T-helper 2 cell treated with Interferon-gamma antibody and Interleukin-4, amounts not matched to agents 5 μg/mL and 100 μg/mL, for 36 hours (primary cell): ENCODE results near the gene ZBP1.

ENCODE experiments used
- DNase-seq: peaks from one replicate; pipeline ENCODE4 v3.0.0; 2021; ENCODE audit warnings: low spot score
- H3K27ac Mint-ChIP-seq: one replicate; pipeline ENCODE4 v1.8.0; 2021; ENCODE audit warnings: mild to moderate bottlenecking, mixed read lengths
- H3K27me3 Mint-ChIP-seq: one replicate; pipeline ENCODE4 v1.8.0; 2021; ENCODE audit warnings: low read depth, mixed read lengths
- H3K36me3 Mint-ChIP-seq: one replicate; pipeline ENCODE4 v1.8.0; 2021; ENCODE audit warnings: low read depth, mixed read lengths
- H3K4me1 Mint-ChIP-seq: one replicate; pipeline ENCODE4 v1.8.0; 2021; ENCODE audit warnings: low read depth, mixed read lengths
- H3K4me3 Mint-ChIP-seq: one replicate; pipeline ENCODE4 v1.8.0; 2022; ENCODE audit warnings: mild to moderate bottlenecking, moderate library complexity, mixed read lengths
- H3K9me3 Mint-ChIP-seq: one replicate; pipeline ENCODE4 v1.8.0; 2021; ENCODE audit warnings: mixed read lengths

Gene ZBP1

GRCh38 chr20:57611586-57612311, 8.5 kb downstream of the ZBP1 start:
- Mint-ChIP-seq H3K4me3 (no peak overlapping the region), H3K4me1 (peaks cover 1% of the 10 kb centered on the region), H3K9me3 (no peaks in the 10 kb centered on the region), H3K27ac (no peak overlapping the region), H3K36me3 (peaks cover 5% of the 10 kb centered on the region), H3K27me3 (peaks cover 24% of the 10 kb centered on the region)
- no peak for DNase-seq

- peaks cover 5% of the 10 kb centered on the region for H3K36me3 Mint-ChIP-seq
- peaks cover 25% of the 10 kb centered on the region for H3K27me3 Mint-ChIP-seq
- no peak for DNase-seq
- H3K4me3 Mint-ChIP-seq = no peak overlapping the region
- no peak overlapping the region for H3K27ac Mint-ChIP-seq
- peaks cover 7% of the 10 kb centered on the region for H3K4me1 Mint-ChIP-seq
- no peaks in the 10 kb centered on the region for H3K9me3 Mint-ChIP-seq
Measured at GRCh38 chr20:57610261-57610952, 9.8 kb downstream of the ZBP1 start.

GRCh38 chr20:57609842-57610167, 10.4 kb downstream of the ZBP1 start:
- H3K36me3 Mint-ChIP-seq = peaks cover 5% of the 10 kb centered on the region

GRCh38 chr20:57609086-57609841, 11.0 kb downstream of the ZBP1 start:
- no peak overlapping the region for H3K27ac Mint-ChIP-seq
- peaks cover 22% of the 10 kb centered on the region for H3K27me3 Mint-ChIP-seq
- no peaks in the 10 kb centered on the region for H3K9me3 Mint-ChIP-seq
- H3K36me3 Mint-ChIP-seq = peaks cover 2% of the 10 kb centered on the region
- no peak overlapping the region for H3K4me3 Mint-ChIP-seq
- DNase-seq = no peak
- H3K4me1 Mint-ChIP-seq = peaks cover 13% of the 10 kb centered on the region

More at GRCh38 chr20:57609842-57610167, 10.4 kb downstream of the ZBP1 start:
- peaks cover 13% of the 10 kb centered on the region for H3K4me1 Mint-ChIP-seq
- H3K4me3 Mint-ChIP-seq = no peak overlapping the region
- no peak for DNase-seq
- H3K27me3 Mint-ChIP-seq = peaks cover 25% of the 10 kb centered on the region
- H3K9me3 Mint-ChIP-seq = no peaks in the 10 kb centered on the region
- H3K27ac Mint-ChIP-seq = no peak overlapping the region

- Mint-ChIP-seq H3K27me3 (peaks cover 22% of the 10 kb centered on the region), H3K4me1 (peaks cover 13% of the 10 kb centered on the region), H3K9me3 (no peaks in the 10 kb centered on the region), H3K4me3 (no peak overlapping the region), H3K36me3 (peaks cover 2% of the 10 kb centered on the region), H3K27ac (no peak overlapping the region)
- no peak for DNase-seq
Measured at GRCh38 chr20:57608516-57608915, 11.7 kb downstream of the ZBP1 start.

- H3K27ac Mint-ChIP-seq = no peak overlapping the region
- H3K4me1 Mint-ChIP-seq = peaks cover 13% of the 10 kb centered on the region
- H3K9me3 Mint-ChIP-seq = no peaks in the 10 kb centered on the region
- H3K27me3 Mint-ChIP-seq = peaks cover 26% of the 10 kb centered on the region
- no peak for DNase-seq
- peaks cover 2% of the 10 kb centered on the region for H3K36me3 Mint-ChIP-seq
- no peak overlapping the region for H3K4me3 Mint-ChIP-seq
Measured at GRCh38 chr20:57605878-57606277, 14.3 kb downstream of the ZBP1 start.

- peaks cover 33% of the 10 kb centered on the region for H3K27me3 Mint-ChIP-seq
Measured at GRCh38 chr20:57605045-57605444, 15.2 kb downstream of the ZBP1 start.

GRCh38 chr20:57603120-57603519, 17.1 kb downstream of the ZBP1 start:
- H3K4me3 Mint-ChIP-seq = no peak overlapping the region

More at GRCh38 chr20:57605045-57605444, 15.2 kb downstream of the ZBP1 start:
- H3K27ac Mint-ChIP-seq = no peak overlapping the region
- DNase-seq = no peak
- H3K36me3 Mint-ChIP-seq = peaks cover 2% of the 10 kb centered on the region
- no peak overlapping the region for H3K4me3 Mint-ChIP-seq
- H3K4me1 Mint-ChIP-seq = peaks cover 17% of the 10 kb centered on the region
- no peaks in the 10 kb centered on the region for H3K9me3 Mint-ChIP-seq

GRCh38 chr20:57601737-57602136, 18.5 kb downstream of the ZBP1 start:
- no peak overlapping the region for H3K27ac Mint-ChIP-seq
- no peak overlapping the region for H3K4me3 Mint-ChIP-seq
- H3K36me3 Mint-ChIP-seq = no peaks in the 10 kb centered on the region
- H3K4me1 Mint-ChIP-seq = peaks cover 17% of the 10 kb centered on the region
- DNase-seq = no peak
- H3K27me3 Mint-ChIP-seq = peaks cover 36% of the 10 kb centered on the region
- H3K9me3 Mint-ChIP-seq = no peaks in the 10 kb centered on the region

More at GRCh38 chr20:57603120-57603519, 17.1 kb downstream of the ZBP1 start:
- DNase-seq = no peak
- Mint-ChIP-seq H3K9me3 (no peaks in the 10 kb centered on the region), H3K27me3 (peaks cover 40% of the 10 kb centered on the region), H3K36me3 (peaks cover 2% of the 10 kb centered on the region), H3K4me1 (peaks cover 17% of the 10 kb centered on the region), H3K27ac (no peak overlapping the region)

- no peak overlapping the region for H3K27ac Mint-ChIP-seq
- no peaks in the 10 kb centered on the region for H3K9me3 Mint-ChIP-seq
- peaks cover 16% of the 10 kb centered on the region for H3K4me1 Mint-ChIP-seq
- no peak overlapping the region for H3K4me3 Mint-ChIP-seq
- DNase-seq = no peak
- H3K27me3 Mint-ChIP-seq = peaks cover 35% of the 10 kb centered on the region
- no peaks in the 10 kb centered on the region for H3K36me3 Mint-ChIP-seq
Measured at GRCh38 chr20:57601211-57601570, 19.0 kb downstream of the ZBP1 start.

- Mint-ChIP-seq H3K4me1 (peaks cover 14% of the 10 kb centered on the region), H3K4me3 (no peak overlapping the region), H3K36me3 (no peaks in the 10 kb centered on the region), H3K27me3 (peaks cover 35% of the 10 kb centered on the region), H3K9me3 (no peaks in the 10 kb centered on the region), H3K27ac (no peak overlapping the region)
- no peak for DNase-seq
Measured at GRCh38 chr20:57600320-57601210, 19.7 kb downstream of the ZBP1 start.

GRCh38 chr20:57598491-57598890, 21.7 kb downstream of the ZBP1 start:
- Mint-ChIP-seq H3K4me1 (peaks cover 6% of the 10 kb centered on the region), H3K27me3 (peaks cover 37% of the 10 kb centered on the region), H3K9me3 (no peaks in the 10 kb centered on the region), H3K27ac (no peak overlapping the region), H3K4me3 (no peak overlapping the region), H3K36me3 (no peaks in the 10 kb centered on the region)
- DNase-seq = no peak

- H3K27me3 Mint-ChIP-seq = peaks cover 39% of the 10 kb centered on the region
- H3K36me3 Mint-ChIP-seq = no peaks in the 10 kb centered on the region
- H3K27ac Mint-ChIP-seq = no peak overlapping the region
- no peak overlapping the region for H3K4me3 Mint-ChIP-seq
- no peak for DNase-seq
- peaks cover 6% of the 10 kb centered on the region for H3K4me1 Mint-ChIP-seq
- no peaks in the 10 kb centered on the region for H3K9me3 Mint-ChIP-seq
Measured at GRCh38 chr20:57598060-57598459, 22.2 kb downstream of the ZBP1 start.
